ENCODE measurements around the gene ITGAX.

- TF ChIP-seq CTCF (conservative IDR thresholded peaks at IDR 0.05; ENCODE audit: low read depth, low read length) (no peak), EZH2 (IDR thresholded peaks at IDR 0.05; ENCODE audit: borderline replicate concordance, low read depth, low read length, poor library complexity, severe bottlenecking) (no peak)
These were observed at the start of gene ITGAX for GRCh38 chr16:31354394-31355291.

All from A673 (cell line).